A673 (cell line): ENCODE results near the gene TMOD3. TPM values are rescaled to one million over a fixed set of nuclear protein-coding genes. Genes with fewer than 3 reads are reported as not detected.
"Not testable (repeated sequence)": the region's sequence is repeated elsewhere in the genome, so short reads cannot be mapped to it uniquely, and the experiment has no call there.

Experiments
- BruUV-seq: library from RNA; stranded (reverse); fragments of 400-500 nt; replicated peaks from 2 replicates; lab custom pipeline; 2021; lab: Mats Ljungman, UMichigan
- CTCF ChIA-PET: fragments of 300-600 bp; sonication (Branson Sonifier 250); formaldehyde crosslinking; loops from one replicate; lab custom pipeline; 2022; ENCODE audit warnings: antibody characterized with exemption; lab: Charles Lee
- POLR2A ChIA-PET: fragments of 300-600 bp; sonication (Branson Sonifier 250); formaldehyde crosslinking; loops from one replicate; lab custom pipeline; 2022; ENCODE audit warnings: antibody characterized with exemption; ENCODE audit not compliant: low non-redundant PET; lab: Charles Lee
- DNase-seq: peaks from one replicate; pipeline ENCODE4 v3.0.0-alpha.2; 2015; ENCODE audit warnings: low spot score
- H3K27ac ChIP-seq: fragments of 200-600 bp; sonication (generic); 2 replicates; pipeline ENCODE4 v1.5.1; 2016; ENCODE audit warnings: mixed run types, low read depth, mild to moderate bottlenecking, mixed read lengths, antibody characterized with exemption, low read length; ENCODE audit not compliant: poor library complexity, severe bottlenecking
- H3K27me3 ChIP-seq: fragments of 200-600 bp; sonication (generic); replicated peaks from 2 replicates; pipeline ENCODE4 v1.6.1; 2017; ENCODE audit warnings: mixed run types, low read depth, mild to moderate bottlenecking, mixed read lengths, antibody characterized with exemption, low read length; ENCODE audit not compliant: insufficient read depth, poor library complexity
- H3K36me3 ChIP-seq: fragments of 200-600 bp; sonication (generic); 2 replicates; pipeline ENCODE4 v1.6.1; 2016; ENCODE audit warnings: mixed run types, mild to moderate bottlenecking, mixed read lengths, antibody characterized with exemption, low read length; ENCODE audit not compliant: insufficient read depth, poor library complexity, severe bottlenecking
- H3K4me1 ChIP-seq: fragments of 200-600 bp; sonication (generic); 2 replicates; pipeline ENCODE4 v1.6.1; 2017; ENCODE audit warnings: mixed run types, mild to moderate bottlenecking, mixed read lengths, antibody characterized with exemption, low read length; ENCODE audit not compliant: insufficient read depth, poor library complexity, severe bottlenecking
- H3K4me3 ChIP-seq: fragments of 200-600 bp; sonication (generic); 2 replicates; pipeline ENCODE4 v1.5.1; 2016; ENCODE audit warnings: low read depth, mixed run types, mild to moderate bottlenecking, mixed read lengths, low read length; ENCODE audit not compliant: poor library complexity, severe bottlenecking
- H3K9me3 ChIP-seq: fragments of 200-600 bp; sonication (generic); 2 replicates; pipeline ENCODE4 v1.6.1; 2016; ENCODE audit warnings: mixed run types, low read depth, mild to moderate bottlenecking, mixed read lengths, antibody characterized with exemption, low read length; ENCODE audit not compliant: poor library complexity, severe bottlenecking
- EZH2 ChIP-seq: fragments of 200-600 bp; sonication (generic); IDR thresholded peaks from 2 replicates; pipeline ENCODE4 v1.6.1; 2017; ENCODE audit warnings: borderline replicate concordance, low read depth, mild to moderate bottlenecking, mixed read lengths, antibody characterized with exemption, low read length; ENCODE audit not compliant: poor library complexity, severe bottlenecking
- intact Hi-C: fragments of 100-400 bp; cut with micrococcal nuclease; formaldehyde crosslinking; loops from one replicate; pipeline ENCODE4 v1.10.0; 2022; ENCODE audit not compliant: unreplicated experiment
- total RNA-seq: library from RNA; stranded (reverse); gene quantifications from 2 replicates; pipeline ENCODE4 v1.2.3, GENCODE V29; 2021
- TF ChIP-seq, protein P1 (sequence below): fragments of 300-800, 200-600 bp; sonication (generic); conservative IDR thresholded peaks from 2 replicates; pipeline ENCODE4 v1.5.1; 2017; ENCODE audit warnings: low read depth, mild to moderate bottlenecking, antibody characterized with exemption, low read length, moderate library complexity, mixed read lengths

Gene TMOD3
- total RNA-seq, 1 experiment from 2014 or later: 66.6 TPM

DNA sequence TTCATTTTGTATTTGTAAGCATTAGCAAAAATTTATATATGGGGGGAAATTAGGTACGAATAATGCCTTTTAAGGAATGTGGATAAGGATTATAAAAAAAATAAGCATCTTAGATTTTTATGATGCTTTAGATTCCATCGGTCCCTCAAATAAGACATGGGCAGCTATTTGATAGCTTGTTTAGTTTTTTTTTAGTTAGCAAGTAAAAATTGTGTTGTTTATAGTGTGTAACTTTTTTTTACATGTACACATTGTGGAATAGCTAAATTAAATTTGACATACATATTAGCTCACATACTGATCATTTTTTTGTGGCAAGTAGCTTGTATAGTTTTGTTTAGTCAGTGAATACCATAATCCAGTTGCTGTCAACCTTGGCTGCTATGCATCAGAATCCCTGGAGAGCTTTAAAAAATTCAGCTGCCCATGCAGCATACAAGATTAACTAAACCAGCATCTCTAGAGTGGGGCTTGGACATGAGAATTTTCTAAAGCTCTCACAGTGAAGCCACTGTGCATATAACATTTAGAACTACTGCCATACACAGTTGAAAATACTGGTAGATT lies 53.9 kb downstream of the TMOD3 start:
- DNase-seq: peak; percentile 75
- ChIA-PET CTCF (interaction anchor here (0.7 kb wide), 1 partner anchor 101 kb away, joined by 3 read pairs; no protein-coding TSS in a partner anchor), POLR2A (interaction anchor here (0.6 kb wide), 1 partner anchor 50 kb away, joined by 11 read pairs; no protein-coding TSS in a partner anchor)
- H3K27me3 ChIP-seq: no peaks in the 10 kb centered on the region
- no peak overlapping the region for H3K4me3 ChIP-seq
- TF ChIP-seq EZH2: no peak
- TF ChIP-seq, protein P1, sequence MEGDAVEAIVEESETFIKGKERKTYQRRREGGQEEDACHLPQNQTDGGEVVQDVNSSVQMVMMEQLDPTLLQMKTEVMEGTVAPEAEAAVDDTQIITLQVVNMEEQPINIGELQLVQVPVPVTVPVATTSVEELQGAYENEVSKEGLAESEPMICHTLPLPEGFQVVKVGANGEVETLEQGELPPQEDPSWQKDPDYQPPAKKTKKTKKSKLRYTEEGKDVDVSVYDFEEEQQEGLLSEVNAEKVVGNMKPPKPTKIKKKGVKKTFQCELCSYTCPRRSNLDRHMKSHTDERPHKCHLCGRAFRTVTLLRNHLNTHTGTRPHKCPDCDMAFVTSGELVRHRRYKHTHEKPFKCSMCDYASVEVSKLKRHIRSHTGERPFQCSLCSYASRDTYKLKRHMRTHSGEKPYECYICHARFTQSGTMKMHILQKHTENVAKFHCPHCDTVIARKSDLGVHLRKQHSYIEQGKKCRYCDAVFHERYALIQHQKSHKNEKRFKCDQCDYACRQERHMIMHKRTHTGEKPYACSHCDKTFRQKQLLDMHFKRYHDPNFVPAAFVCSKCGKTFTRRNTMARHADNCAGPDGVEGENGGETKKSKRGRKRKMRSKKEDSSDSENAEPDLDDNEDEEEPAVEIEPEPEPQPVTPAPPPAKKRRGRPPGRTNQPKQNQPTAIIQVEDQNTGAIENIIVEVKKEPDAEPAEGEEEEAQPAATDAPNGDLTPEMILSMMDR: no peak
- peaks cover 44% of the 10 kb centered on the region for H3K4me1 ChIP-seq
- no TSS peak for BruUV-seq
- H3K9me3 ChIP-seq: no peaks in the 10 kb centered on the region
- intact Hi-C loops: no loop called here
- H3K27ac ChIP-seq: no peak overlapping the region
- no peaks in the 10 kb centered on the region for H3K36me3 ChIP-seq

DNA sequence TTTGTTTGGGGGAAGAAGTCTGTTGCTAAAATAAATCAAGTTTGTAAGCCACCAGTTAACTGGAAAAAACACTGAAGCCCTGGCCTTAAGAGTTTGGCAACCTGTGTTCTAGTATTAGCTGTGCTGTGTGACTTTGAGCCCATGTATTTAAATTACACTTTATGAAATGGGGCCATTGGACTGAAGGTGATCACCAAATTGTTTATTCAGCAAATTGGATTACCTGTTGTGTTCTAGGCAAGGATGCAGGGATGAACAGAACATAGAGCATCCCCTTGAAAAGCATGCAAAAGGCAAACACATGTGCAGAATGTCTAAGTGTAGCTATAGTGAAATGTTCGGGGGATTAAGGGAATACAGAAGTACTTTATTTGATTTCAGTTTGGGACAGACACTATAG lies 54.6 kb downstream of the TMOD3 start:
- intact Hi-C loops: no loop called here
- Histone ChIP-seq H3K27ac (no peak overlapping the region), H3K36me3 (peaks cover 1% of the 10 kb centered on the region), H3K4me1 (peaks cover 37% of the 10 kb centered on the region), H3K4me3 (no peak overlapping the region), H3K27me3 (no peaks in the 10 kb centered on the region), H3K9me3 (no peaks in the 10 kb centered on the region)
- DNase-seq: no peak
- BruUV-seq: no TSS peak
- CTCF ChIA-PET: no interaction called here
- TF ChIP-seq, protein P1: no peak
- no peak for TF ChIP-seq EZH2
- POLR2A ChIA-PET: no interaction called here

DNA sequence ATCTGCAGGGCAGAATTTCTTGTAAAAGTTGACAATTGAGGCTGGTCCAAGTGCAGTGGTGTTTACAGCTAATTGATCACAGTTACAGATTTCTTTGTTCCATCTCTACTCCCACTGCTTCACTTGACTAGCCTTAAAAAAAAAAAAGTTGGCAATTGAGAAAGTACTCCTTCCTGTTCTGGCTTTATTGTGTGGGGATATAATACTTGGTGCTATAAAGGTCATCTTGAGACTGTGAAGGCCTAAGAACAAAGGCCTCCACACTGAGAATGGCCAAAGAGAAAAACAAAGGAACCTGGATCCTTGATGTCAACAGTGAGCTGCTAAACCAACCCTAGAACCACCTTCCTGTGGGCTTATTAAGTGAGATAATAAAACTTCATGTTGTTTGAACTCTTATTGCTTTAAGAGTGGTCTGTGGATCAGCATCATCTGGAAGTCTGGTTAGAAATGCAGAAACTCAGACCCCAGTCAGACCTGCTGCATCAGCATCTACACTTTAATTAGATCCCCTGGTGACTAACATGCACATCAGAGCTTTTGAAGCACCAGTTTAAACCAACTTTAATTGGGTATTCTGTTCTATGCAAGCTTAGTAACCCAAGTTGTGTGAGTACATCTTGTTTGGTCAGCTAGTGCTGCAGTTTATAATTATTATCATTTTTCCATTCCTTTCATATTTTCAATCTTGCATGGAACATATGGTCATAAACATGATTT lies 55.2 kb downstream of the TMOD3 start:
- Histone ChIP-seq H3K4me1 (peaks cover 31% of the 10 kb centered on the region), H3K27me3 (no peaks in the 10 kb centered on the region), H3K9me3 (no peaks in the 10 kb centered on the region), H3K36me3 (peaks cover 8% of the 10 kb centered on the region), H3K4me3 (no peak overlapping the region), H3K27ac (no peak overlapping the region)
- BruUV-seq: no TSS peak
- intact Hi-C loops: no loop called here
- CTCF ChIA-PET: no interaction called here
- DNase-seq: peak; percentile 37
- TF ChIP-seq, protein P1: no peak
- POLR2A ChIA-PET: no interaction called here

DNA sequence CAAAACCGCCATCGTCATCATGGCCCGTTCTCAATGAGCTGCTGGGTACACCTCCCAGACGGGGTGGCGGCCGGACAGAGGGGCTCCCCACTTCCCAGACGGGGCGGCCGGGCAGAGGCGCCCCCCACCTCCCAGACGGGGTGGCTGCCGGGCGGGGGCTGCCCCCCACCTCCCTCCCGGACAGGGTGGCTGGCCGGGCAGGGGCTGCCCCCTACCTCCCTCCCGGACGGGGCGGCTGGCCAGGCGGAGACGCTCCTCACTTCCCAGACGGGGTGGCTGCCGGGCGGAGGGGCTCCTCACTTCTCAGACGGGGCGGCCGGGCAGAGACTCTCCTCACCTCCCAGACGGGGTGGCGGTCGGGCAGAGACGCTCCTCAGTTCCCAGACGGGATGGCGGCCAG lies 56.3 kb downstream of the TMOD3 start:
- H3K27me3 ChIP-seq, BruUV-seq, CTCF ChIA-PET, POLR2A ChIA-PET, H3K27ac ChIP-seq, H3K4me3 ChIP-seq, DNase-seq, H3K9me3 ChIP-seq, intact Hi-C loops, H3K36me3 ChIP-seq: not testable (repeated sequence)
- peaks cover 29% of the 10 kb centered on the region for H3K4me1 ChIP-seq
